ENCODE measurements around the gene NHLRC1.

NHLRC1 gene

DNA sequence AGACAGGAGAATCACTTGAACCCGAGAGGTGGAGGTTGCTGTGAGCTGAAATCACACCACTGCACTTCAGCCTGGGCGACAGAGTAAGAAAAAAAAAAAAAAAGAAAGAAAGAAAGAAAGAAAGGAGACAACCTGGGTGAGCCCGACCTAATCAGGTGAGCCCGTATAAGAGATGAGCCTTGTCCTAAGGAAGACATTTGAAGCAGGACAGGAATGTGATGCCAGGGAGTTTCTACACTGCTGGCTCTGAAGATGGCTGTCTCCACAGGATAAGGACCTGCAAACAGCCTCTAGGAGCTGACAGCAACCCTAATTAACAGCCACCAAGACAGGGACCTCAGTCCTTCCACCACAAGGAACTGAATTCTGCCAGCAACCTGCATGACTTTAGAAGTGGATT is 41.9 kb downstream of the NHLRC1 start:
- DNase-seq, result no peak

DNA sequence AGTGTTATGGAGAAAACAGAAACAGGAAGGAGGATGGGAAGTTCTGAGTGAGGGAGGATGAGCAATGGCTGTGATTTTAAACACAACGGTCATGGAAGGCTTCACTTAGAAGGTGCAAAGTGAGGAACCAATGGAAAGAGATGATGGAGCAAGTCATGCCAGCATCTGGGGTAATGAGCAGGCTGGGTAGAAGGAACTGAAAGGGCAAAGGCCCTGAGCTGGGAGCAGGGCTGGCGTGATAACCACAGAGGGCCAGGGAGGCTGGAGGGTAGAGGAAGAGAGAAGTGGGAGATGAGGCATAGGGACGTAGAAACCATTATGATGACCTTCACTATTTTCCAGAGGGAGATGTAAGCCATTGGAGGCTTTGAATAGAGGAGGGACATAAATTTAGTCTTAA is 43.6 kb downstream of the NHLRC1 start:
- DNase-seq, result no peak

DNA sequence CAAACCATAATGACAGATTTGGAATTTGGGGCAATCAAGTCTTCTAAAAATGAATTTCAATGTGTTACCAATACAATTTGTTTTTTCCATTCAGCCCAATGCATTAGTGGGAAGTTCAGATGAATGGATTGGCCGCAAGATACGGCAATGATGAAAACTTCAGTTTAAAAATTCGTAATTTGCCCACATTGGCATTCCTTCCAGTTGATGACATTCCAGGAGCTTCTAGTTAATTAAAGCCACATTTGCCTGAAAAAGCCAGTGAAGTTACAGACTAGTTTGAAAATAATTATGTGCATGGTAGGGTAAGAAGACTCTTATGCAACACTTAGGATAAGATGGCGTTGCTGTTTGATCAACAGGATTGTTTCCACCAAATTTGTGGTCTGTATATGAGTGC is 46.2 kb downstream of the NHLRC1 start:
- DNase-seq, result no peak

DNA sequence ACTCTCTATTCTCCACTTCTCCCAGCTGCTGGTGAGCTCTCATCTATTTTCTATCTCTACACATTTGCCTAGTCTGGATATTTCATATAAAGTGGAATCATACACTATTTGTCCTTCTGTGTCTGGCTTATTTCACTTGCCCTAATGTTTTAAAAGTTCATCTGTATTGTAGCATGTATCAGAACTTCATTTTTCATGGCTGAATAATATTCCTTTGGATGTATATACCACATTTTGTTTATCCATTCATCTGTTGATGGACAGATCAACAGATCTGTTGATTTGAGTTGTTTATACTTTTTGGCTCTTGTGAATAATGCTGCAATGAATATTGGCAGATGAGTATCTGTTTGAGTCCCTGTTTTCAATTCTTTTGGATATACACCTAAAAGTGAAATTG is 49.6 kb downstream of the NHLRC1 start:
- DNase-seq, result no peak

DNA sequence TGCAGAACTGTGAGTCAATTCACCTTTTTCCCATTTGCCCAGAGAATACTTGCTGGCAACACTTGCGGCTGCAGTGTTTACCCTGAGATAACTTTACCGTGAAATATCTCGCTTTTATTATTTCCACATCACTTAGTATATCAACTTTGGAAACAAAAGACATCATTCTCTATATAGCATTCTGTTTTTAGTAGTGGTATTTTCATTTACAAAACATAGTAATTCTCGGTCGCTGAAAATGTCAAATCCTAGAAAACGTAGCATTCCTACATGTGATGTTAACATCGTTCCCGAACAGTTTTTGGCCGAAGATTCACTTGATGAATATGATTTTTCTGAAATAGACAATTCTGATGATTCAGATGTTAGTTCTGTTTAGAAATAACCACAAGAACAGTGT is 52.0 kb downstream of the NHLRC1 start:
- no peak for DNase-seq
